NCI-H774 (cell line): Measurements from ENCODE around the gene RAD51B.

Experiments used
- DNase-seq: peaks from one replicate; lab custom pipeline; 2025; lab: John Stamatoyannopoulos, UW

The RAD51B gene

DNA sequence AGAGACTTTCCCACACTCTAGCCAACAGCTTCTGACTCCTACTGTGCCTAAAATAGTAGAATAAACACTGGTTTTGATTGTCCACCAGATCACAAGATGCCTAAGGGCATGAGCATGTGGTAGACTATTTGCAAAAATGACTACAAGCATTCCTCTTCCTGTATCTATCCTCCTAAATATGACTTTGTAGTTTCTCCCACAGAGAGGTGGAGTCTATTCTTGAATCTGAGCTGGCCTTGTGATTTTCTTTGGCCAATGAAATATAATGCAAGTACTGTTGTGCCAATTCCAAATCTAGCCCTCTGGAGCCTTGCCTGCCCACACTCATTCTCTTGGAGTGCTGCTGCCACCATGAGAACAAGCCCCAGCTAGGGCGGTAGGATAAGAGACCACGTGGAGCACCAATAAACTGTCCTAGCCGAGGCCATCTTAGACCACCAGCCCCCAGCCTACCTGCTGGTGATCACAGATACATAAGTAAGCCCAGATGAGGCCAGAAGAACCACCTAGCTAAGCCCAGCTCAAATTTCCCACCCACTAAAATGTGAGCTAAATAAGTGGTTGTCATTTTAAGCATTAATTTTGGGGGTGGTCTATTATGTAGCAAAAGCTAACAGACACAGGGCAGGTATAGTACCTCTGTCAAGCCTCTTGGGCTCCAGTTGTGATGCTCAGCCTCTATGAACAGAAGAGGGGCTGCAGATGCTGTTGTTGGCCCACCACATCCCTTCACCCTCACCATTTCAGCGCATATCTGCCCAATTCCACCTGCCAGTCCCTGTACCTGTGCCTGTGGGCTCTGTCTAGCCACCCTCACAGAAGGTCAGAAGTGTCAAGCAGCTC lies 955.4 kb downstream of the RAD51B start:
- no peak for DNase-seq

DNA sequence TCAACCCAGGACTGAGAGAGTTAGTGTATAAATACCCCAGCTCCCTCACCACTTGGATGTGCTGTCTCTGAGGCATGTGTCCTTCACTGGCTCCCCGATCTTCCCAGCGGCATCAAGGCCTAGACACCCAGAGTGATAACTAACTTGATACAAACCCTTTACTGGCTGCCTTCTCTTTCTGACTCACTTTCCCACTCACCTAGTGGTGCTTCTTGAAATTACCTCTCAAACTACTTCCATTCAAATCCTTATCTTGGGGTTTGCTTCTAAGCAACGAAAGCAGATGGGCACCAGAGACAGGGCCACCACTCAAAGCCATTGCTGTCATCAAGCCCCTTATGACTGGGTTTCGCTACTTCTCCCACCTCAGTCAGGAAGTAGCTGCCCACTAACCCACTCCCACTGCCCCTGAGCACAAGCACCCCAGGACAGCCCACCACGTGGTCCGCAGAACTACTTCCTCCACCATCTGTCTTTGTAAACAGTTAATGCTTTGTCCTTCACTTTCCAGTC lies 956.1 kb downstream of the RAD51B start:
- no peak for DNase-seq

GRCh38 chr14:68777644-68778043 lies 958.1 kb downstream of the RAD51B start:
- DNase-seq, result no peak
